ENCODE data around the gene ATAD2B.
"Not testable (repeated sequence)": the region's sequence is repeated elsewhere in the genome, so short reads cannot be mapped to it uniquely, and the experiment has no call there.

Gene ATAD2B

DNA sequence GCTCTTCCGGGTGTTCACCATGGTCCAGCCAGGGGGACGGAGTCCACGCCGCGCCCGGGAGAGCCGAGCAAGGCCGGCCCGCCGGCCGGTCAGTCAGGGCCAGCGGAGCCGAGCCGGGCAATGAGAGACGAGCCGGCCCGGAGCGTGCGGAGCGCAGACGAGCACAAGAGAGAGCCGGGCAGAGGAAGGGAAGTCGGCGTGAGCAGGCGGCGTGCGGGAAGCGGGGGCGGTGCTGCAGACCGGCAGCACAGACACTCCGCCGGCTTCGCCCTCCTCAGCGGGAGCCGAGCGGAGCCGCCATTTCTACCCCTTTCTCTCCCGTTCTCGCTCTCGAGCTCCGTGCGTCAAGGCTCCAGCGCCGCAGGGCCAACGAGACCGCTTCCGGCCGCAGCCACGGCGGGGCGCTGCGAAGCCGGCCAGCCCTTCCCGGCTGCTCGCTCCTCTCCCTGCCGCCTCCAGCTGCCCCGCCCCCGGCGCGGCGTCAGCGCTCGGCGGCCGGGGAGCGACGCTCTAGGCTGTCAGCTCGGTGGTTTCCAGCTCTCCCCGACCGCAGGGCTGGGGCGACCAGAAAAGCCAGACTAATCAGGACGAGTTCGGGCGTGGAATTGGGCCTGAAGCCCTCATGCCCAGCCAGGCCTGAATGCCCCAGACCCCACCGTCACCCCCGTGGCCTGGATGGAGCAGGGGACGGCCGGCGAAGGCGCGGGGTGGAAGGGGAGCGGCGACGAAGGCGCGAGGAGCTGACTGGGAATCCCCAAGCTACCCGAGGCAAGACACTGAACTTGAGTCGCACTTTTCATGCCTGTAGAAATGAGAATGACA is at the start of gene ATAD2B:
TSS of gene ATAD2B (minus strand) at position 374 of the 822 bp plus-strand sequence. CDS start at position 21, 353 bp downstream.
- peak; percentile 93 for DNase-seq

DNA sequence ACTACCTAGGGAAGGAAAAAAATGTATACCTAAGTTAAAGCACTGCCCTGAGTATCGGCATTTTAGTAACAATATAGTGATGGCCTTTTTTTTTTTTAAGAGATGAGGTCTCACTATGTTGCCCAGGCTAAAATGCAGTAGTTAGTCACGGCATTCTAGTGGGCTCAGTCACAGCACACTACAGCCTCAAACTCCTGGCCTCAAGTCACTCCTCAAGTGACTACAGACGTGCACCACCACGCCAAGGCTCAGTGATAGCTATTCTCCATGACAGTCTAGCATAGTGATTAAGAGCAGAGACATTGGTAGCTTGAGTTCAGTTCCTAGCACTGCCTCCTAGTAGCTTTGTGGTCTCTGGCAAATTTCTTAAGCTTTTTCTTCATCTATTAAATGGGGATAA is 40.9 kb upstream of the ATAD2B start:
- no peak for DNase-seq

DNA sequence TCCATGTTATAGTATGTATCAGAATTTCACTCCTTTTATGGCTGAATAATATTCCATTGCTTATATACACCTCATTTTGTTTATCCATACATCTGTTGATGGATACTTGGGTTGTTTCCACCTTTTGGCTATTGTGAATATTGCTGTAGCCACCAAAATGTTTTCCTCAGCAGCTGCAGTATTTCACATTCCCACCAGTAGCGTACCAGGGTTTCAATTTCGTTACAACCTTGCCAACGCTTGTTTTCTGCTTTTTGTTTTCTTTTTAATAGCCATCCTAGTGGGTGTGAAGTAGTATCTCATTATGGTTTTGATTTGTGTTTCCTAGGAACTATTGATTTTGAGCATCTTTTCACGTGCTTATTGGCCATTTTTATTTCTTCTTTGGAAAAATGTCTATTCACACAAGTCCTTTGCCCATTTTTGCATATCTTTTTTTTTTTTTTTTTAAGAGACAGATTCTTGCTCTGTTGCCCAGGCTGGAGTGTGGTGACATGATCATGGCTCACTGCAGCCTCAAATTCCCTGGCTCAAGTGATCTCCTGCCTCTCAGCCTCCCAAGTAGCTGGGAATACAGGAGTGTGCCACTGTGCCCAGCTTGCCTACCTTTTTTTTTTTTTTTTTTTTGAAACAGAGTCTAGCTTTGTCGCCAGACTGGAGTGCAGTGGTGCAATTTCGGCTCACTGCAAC is 27.5 kb upstream of the ATAD2B start:
- no peak for DNase-seq

DNA sequence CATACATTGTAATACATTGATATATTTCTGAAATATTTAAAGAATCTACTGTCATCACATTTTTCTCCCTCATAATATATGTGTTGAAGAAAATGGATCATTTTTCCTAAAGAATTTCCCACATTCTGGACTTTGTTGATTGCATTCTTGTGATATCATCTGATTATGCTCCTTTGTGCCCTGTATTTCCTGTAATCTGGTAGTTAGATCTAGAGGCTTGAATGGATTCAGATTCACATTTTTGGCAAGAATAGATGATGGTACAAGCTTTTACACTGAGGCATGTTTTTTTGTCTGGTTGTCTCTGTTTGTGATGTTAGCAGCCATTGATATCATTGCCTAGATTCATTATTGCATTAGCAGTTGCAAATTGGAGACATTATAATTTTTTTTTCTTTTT is 26.7 kb upstream of the ATAD2B start:
- no peak for DNase-seq

DNA sequence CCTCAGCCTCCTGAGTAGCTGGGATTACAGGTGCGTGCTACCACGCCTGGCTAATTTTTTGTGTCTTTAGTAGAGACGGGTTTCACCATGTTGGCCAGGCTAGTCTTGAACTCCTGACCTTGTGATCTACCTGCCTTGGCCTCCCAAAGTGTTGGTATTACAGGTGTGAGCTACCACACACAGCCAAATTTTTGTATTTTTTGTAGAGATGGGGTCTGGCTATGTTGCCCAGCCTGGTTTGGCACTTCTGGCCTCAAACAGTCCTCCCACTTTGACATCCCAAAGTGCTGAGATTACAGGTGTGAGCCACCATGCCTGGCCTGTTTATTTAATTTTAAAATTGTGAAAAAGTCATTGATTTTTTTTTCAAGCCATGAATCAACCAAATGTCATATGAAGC is 25.6 kb upstream of the ATAD2B start:
- not testable (repeated sequence) for DNase-seq

DNA sequence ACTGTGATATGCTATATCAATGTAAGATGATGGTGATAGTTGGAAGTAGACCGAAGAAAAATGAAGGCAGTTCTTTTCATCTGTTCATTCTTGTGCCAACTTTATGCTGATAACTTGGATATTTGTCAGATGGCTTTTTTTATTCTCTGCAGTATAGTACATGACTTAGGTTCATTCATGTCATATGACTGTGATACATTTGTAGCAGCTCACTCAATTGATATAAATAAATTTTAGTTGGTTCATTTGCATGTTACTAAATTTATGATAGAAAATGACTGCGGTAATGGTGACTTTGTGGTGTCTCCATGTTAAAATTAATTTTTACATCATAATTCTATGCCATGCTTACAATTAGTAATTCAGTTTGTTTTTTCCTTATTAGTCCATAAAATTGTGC is 20.4 kb upstream of the ATAD2B start:
- DNase-seq: no peak

DNA sequence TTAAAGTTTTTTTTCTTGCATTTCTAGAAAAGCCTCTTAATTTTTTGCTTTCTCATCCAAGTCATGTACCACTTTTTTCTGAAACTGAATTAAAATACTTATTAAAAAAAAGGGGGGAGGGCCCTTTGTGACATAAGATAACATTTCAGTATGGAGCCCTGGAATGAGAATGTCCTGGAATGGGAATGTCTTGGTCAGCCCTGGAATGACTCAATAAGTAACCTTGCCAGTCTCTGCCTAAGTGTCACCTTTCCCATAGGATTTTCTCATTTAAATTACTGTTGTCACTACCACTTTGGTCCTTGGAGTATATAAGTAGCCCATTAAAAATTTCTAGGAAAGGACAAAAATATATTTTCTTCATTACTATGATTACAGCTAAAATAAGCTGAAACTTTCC is 18.1 kb upstream of the ATAD2B start:
- no peak for DNase-seq

DNA sequence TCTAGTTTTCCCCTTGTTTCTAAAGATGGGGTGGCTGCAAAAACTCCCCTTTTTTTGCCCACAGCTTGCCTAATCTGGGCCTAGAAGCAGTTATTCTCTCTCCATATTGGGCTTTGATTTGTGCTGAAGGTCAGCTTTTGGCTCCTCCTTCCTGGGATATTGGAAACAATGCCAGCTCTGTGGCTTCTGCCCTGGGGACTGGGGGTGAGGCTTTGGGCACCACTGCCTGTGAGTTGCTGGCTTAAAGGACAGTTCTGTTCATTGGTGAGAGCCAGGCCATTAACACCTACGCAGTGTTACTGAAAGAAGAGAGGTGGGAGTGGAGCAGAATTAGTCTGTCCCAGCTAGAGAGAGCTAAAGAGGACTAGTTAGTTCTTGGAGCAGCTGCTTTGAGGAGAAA is 17.6 kb upstream of the ATAD2B start:
- DNase-seq: no peak

DNA sequence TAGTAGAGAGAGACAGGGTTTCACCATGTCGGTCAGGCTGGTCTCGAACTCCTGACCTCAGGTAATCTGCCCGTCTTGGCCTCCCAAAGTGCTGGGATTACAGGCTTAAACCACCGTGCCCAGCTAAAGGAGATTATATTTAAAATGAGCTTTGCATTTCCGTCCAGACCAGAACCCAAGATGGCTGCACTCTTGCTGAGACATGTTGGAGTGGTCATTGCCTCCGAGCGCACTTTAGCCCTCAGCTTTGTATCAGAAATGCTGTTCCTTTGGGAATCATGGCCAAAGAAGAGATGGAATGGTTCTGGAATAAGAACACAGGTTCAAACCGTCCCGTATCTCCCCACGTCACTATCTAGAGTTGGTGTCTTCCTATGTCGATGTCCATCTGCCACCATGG is 16.7 kb upstream of the ATAD2B start:
- DNase-seq: no peak

DNA sequence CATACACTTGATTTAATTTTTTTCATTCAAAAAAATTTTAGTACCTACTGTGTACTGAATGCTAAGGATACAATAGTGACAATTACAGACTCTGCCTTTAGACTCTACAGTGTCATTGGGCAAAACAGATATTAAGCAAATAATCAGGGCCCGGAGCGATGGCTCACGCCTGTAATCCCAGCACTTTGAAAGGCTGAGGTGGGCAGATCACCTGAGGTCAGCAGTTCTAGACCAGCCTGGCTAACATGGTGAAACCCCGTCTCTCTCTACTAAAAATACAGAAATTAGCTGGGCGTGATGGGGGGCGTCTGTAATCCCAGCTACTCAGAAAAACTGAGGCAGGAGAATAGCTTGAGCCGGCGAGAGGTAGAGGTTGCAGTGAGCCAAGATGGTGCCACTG is 14.7 kb upstream of the ATAD2B start:
- DNase-seq: no peak

DNA sequence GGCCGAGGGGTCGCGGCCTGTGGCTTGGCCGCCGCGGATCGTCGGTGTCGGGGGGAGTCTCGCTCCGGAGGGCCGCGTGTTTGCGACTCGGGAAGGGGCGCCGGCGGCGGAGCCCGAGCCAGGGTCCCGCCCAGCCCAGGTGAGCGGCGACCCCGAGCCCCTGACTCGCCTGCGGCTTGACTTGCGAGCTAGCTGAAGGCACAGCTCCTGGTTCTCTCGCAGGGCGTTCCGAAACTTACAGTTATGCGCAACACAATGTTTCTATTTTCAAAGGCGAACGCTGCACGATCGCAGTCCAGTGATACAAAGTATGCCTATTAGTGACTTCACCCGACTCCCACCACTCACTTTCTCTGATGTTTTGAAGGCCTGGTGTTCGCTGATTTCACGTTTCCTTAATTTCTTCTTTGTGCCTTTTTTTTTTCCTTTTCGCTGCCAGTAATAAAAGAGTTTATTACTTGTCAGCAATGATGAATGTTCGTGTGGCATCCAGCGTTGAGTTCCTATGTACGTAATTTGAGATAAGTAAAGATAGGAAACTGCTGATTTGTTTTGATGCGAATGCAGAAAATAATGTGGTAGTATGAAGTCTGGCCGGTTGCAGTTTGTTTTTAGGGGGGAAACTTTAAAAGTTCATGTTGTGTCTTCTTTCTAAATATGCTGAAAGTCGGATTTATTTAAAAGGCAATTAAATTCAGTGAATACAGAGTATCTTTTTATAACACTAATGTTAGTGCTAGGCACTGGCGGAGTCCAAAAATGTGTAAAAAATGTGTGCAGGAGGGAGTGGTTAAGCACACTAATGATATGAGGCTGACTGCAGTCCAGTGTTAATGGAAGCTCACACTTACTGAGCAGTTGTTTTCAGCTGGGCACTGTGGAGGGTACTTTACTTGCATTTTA is 14.0 kb upstream of the ATAD2B start:
- peak; percentile 21 for DNase-seq

DNA sequence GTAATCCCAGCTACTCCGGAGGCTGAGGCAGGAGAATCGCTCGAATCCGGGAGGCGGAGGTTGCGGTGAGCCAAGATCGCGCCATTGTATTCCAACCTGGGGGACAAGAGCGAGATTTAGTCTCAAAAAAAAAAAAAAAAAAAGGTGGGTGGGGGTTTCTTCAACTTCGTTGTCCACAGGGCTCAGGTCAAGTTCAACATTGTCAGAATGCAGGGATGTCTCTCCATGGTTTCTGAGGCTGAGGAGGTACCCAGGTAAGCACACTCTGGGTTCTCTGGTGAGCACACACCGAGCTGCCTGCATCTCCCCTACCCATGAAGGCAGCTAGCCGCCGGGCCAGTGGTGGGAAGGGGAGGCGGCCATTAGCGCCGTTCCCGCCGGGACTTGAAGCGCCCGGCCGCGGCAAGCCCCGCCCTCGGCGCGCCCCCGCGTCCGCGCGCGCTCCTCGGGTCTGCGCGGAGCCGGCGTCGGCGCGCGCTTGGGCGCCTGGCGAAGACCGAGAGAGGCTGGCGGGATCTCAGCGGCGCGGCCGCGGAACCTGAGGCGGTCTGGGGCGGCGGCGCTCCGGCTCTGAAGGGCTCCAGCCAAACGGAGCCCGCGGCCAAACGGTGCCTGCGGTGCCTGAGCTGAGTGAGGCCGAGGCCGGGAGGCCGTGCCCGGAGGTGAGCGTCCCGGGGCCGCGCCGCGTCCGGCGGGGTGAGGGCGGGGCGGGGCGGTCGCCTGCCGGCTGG is 13.2 kb upstream of the ATAD2B start, which contains the start of gene UBXN2A:
TSS of gene UBXN2A (plus strand) at position 477 of the 731 bp plus-strand sequence. CDS start 17,852 bp downstream, outside the sequence.
- DNase-seq: peak; percentile 74

DNA sequence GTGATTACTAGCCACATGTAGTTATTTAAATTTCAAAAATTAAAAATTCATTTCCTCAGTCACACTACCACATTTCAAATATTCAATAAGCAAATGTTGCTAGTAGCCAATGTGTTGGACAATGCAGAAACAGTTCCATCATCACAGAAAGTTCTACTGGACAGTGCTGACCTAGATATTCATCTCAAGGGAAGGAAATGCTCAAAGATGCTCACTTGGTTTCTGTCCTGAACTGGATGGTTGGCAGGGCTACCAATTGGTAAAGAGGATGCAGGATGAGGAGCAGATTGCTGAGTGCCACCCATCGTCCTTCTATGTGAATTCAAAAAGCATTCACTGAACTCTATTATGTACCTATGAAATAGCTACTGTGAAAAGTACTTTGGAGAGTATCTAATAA is 7.3 kb upstream of the ATAD2B start:
- DNase-seq: no peak

DNA sequence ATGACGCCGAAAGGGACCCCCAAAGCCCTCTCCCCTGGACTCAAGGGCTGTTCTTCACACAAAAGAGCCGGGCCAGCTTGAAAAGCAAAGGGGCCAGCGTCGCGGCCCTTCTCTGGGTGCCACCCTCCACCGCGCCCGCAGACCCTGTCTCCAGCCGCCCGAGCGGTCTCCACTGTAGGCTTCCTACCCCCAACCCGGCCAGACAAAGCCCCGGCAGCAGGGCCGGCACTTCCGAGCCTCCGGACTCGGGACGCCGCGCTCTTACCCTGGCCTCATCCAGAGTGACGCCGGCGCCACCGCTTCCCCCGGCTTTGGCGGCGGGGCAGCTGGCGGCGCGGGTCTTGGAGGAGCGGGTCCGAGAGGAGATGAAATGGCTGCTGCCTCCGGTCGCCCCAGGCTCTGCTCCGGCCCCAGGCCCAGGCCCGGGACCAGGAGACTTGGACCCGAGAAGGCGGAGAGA is 603 bp downstream of the ATAD2B start:
- DNase-seq: no peak

DNA sequence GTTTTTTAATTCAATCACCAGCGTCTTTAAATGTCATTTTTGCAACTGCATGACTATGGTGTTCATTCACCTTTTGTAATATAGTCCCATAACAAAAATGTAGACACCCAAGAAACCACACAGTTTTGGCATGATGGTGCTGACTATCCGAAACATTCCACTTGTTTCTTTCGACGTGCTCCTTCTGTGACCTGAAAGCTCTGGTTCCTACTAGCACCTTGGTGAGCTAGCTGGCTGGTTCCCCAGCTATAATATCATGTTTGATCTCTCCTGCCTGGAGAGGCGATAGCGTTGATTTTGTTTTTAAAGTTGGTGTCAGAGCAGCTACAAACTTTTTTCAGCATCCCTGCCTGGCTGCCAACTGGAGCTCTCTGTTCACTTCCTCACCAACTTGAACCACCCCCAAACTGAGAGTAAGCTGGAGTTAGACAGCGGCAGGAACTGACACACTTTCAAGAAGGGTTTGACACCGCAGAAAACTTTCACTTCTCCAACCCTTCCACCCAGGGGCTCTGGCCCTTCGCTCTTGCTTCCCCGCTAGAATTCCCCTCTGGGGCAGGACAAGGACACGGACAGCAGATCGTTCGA is 1.1 kb downstream of the ATAD2B start:
- peak; percentile 55 for DNase-seq

DNA sequence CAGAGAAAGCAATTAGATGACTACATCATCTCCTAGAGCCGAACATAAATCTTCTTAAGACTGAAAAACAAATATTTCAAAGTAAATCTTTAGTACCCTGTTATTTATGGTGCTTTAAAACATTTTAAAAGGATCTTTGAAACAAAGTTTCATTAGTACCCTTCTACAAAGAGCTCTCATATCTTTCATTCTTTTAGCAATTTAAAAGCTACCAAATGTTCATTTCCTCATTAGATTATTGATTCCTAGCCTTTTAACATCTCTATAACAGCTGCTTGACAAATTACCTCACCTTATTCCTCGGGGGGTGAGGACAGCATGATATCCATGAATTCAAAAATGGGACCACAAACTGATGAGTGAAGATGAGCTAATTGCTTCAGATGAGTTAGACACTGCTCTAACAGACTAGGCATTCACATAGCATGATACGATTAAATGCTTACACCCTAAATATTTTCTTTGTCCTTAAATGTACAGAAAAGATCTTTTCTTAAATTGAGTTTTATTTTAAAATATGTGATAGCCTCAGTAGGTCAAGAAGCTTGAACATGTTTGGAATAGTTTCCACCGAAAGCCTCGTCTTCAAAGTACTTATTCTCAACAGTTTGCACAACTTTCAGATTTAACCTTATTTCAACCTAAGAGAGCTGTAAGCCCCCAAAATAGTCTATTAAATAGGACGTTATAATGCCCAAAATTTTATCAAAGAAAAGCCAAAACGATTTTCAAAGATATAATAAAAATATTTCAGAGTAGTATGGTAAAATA is 2.1 kb downstream of the ATAD2B start:
- DNase-seq: no peak

DNA sequence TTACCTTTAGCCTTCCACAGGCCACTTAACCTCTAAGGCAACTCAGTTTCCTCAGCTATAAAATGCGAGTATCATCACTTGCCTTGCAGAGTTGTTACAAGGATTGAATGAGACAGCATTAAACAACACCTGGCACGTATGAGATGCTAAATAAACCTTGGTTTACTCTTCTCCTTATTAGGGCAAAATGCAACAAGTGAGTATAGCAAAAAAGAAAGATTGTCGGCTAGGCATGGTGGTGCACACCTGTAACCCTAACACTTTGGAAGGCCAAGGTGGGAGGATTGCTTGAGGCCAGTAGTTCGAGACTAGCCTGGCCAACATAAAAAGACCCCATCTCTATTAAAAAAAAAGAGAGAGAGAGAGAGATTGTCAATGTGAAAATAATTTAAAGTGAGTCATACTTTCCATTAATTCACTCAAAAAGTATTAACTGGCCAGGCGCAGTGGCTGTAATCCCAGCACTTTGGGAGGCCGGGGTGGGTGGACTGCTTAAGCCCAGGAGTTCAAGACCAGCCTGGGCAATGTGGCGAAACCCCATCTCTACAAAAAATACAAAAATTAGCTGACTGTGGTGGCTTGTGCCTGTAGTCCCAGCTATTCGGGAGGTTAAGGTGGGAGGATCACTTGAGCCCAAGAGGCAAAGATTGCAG is 8.0 kb downstream of the ATAD2B start:
- no peak for DNase-seq

DNA sequence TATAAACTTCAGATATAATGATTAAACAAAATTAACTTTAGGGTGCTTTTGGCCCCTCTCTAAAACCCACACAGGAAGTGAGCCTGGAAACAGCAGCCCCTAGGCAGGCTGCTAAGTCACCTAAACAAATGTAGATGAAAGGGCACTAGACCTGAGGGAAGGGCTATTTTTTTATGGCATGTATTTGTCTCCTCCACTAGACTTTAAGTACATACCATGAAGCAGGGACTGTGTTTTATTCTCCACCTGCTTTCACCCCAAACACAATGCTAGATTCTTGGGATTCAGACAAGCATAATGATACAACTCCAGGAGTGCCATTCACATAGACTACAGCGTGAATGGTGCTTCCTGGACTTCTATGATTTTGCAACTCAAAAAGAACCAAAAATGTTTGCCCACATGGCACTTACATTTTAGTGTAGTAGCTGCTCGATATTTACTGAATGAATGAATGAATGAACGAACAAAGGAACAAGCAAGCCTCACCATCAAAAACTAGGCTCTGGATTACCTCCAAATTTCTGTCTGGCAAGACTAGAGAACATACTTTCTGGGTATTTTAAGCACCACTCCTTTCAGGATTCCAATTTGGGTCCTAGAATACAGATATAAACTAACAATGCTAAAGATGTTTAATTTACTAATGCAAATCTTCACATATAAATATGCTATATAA is 10.1 kb downstream of the ATAD2B start:
- no peak for DNase-seq

DNA sequence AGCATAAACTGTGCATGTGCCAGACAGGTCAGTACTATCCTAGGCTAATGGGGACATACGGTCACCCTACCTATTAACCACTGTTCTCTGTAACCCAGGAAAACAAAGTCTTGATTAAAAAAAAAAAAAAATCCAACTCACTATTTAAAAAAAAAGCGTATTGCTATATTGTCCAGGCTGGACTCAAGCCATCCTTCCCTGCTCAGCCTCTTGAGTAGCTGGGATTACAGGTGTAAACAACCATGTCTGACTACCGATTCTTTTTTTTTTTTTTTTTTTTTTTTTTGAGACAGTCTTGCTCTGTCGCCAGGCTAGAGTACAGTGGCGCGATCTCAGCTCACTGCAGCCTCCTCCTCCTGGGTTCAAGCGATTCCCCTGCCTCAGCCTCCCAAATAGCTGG is 11.6 kb downstream of the ATAD2B start:
- no peak for DNase-seq

DNA sequence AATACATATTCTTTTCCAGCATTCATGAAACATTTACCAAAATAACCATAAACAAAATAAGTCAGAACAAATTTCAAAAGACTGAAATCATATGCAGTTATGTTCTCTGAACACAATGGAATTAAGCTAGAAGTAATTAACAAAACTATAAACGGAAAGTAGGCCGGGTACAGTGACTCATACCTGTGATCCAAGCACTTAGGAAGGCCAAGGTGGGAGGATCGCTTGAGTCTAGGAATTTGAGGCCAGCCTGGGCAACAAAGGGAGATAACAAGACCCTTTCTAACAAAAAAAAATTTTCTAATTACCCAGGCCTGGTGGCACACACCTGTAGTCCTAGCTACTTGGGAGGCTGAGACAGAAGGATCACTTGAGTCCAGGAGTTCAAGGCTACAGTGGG is 14.9 kb downstream of the ATAD2B start:
- DNase-seq: peak; percentile 63
